GM18909 (cell line): ENCODE measurements around the gene LCE2A.
"Not testable (repeated sequence)": the region's sequence is repeated elsewhere in the genome, so short reads cannot be mapped to it uniquely, and the experiment has no call there.

Source experiments
- ATAC-seq: cut with Tn5 transposase; IDR thresholded peaks from one replicate; pipeline ENCODE4 v1.9.1; 2021; ENCODE audit warnings: mild to moderate bottlenecking; ENCODE audit not compliant: unreplicated experiment, poor library complexity

Gene LCE2A, protein sequence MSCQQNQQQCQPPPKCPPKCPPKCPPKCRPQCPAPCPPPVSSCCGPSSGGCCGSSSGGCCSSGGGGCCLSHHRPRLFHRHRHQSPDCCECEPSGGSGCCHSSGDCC

DNA sequence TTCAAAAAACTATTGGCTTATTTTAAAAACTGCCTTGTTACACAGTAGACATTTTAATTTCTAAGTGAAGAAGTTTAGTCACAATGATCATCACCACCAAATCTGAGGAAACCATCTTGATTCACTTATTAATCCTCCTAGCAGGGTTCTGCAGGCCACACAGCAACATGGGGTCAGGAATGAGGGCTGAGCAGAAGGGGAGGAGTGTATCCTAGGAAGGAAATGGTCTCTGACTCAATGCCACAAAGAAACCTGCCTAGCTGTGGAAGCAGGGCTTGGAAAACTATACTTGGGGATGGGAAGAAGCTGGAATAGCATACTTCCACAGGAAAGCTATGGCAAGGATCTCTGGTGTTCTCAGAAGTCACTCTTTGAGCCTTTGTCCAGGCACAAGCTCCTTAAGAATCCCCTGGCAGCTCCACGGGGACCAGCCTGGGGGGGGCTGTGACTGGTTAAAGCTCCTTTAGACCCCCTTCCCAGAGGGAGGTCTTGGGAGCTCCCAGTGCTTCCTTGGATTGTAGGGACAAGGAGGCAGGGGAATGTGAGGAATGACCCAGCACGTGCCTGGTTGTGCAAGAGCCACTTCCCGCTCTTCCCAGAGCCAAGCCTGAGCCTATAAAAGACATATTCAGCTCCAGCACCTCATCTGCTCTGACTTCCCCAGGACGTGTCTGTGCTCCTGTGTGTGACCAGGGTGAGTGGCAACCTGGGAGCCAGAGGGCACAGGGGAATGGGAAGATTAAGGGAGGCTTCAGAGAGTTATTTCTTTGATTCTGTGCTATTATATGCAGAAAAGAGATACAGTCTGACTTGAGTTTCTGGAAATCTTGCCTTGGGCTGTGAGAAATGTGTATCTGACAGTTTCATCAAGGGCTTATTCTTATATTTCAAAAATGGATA is at the start of gene LCE2A:
TSS of gene LCE2A (plus strand) at position 645 of the 900 bp plus-strand sequence. CDS start 557 bp downstream, outside the sequence.
- ATAC-seq = no peak

DNA sequence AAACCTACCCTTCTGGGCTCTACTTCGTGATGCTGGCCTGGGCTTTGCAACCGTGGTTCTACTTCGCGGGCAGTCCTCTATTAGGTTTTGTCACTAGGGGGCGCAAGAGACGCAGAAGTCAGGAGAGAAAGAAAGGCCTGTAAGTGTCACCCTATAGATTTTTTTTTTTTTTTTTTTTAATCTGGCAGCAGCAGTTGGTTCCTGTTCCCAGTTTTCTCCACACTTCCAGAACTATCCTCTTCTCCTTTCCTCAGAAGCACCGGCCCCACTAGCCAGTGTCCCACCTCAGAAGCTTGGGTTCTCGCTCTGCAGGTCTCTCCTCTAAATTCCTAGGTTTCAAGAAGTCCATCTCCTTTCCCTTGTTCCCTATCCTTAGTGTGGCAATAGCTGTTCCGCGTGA is 44.0 kb upstream of the LCE2A start:
- ATAC-seq = no peak

DNA sequence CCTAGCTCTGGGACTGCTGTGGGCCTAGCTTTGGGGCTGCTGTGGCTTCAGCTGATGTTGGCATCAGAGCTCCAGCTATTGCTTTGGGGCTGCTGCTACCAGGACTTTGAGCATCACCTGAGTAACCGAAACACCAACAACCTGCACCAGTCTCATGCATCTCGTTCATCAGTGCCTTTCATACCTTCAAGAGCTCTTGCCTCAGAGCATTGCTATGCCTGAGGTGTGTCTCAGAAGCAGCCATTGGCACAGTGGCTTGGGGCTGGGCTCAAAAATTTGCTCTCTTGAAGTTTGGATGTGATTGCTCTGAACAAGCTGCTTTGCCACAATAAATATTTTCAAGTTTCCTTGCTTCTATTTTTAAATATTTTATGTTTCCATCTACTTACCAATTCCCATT is 41.7 kb upstream of the LCE2A start:
- no peak for ATAC-seq

DNA sequence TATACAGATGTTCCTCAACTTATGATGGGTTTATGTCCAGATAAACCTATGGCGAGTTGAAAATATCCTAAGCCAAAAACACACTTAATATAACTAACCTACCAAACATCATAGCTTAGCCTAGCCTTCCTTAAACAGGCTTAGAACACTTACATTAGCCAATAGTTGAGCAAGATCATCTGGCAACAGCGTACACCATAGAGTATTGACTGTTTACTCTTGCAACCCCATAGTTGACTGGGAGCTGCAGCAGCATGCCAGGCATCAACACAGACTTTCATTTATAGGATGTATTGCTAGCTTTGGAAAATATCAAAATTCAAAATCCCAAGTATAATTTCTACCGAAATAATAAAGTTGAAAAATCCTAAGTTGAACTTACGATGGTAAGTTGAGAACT is 40.5 kb upstream of the LCE2A start:
- ATAC-seq = no peak

DNA sequence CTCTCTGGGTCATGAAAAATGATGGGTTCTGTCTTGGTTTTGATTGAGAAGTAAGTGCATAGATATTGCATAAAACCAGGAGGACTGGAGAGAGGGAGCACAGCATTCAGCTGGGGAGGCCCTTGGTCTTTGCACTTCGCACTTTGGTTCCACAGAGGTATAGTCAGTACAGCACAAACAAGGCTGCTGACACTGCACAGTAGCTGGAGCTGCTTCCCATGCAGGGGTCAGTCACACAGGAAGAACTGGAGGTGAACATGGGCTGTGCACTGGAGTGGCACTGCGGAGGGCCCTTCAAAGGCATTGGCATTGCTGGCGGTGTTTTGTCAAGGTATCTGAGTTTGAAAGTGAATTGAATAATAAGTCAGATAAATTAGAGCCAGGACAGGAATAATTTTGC is 39.5 kb upstream of the LCE2A start:
- no peak for ATAC-seq

DNA sequence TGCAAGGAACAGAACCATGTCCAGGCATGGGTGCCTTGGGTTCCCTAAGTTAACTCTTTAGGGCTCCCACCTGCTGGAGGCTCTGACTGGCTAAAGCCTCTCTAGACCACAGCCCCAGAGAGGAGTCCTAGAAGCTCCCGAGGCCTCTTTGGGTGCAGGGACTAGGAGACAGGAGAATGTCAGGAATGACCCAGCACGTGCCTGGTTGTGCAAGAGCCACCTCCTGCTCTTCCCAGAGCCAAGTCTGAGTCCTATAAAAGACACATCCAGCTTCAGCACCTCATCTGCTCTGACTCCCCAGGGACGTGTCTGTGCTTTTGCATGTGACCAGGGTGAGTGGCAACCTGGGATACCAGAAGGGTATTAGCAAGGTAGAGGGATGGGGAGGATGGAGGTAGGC is 35.0 kb upstream of the LCE2A start, which contains the start of gene LCE2D:
TSS of gene LCE2D (plus strand) at position 283 of the 400 bp plus-strand sequence. CDS start 726 bp downstream, outside the sequence.
- no peak for ATAC-seq

DNA sequence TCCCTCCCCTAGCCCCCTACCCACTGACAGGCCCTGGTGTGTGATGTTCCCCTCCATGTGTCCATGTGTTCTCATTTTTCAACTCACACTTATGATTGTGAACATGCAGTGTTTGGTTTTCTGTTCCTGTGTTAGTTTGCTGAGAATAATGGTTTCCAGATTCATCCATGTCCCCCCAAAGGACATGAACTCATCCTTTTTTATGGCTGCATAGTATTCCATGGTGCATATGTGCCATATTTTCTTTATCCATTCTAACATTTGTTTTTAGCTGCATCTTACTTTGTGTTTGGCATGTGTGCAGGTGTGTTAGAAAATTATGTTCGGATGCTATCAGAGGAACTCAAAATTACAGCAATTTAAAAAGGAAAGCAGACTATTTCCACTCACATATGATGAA is 32.0 kb upstream of the LCE2A start:
- ATAC-seq = not testable (repeated sequence)

DNA sequence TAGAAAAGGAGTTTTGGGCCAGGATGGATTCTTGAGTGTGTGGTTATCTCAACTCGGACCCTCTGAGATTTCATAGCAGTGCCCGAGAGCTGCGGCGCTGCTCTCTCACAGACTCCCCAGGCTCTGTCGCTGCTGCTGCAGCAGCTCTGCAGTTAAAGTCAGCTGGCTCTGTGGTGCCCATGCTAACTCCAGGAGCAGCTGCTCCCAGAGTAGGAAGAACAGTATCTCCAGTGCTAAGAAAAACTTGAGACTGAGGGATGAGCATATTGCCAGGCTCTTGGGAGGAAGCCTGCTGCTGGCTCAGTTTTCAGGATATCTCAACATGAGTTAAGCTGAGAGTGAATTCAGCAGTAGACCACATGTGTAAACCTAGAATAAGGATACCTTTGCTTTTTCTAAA is 30.5 kb upstream of the LCE2A start:
- no peak for ATAC-seq

DNA sequence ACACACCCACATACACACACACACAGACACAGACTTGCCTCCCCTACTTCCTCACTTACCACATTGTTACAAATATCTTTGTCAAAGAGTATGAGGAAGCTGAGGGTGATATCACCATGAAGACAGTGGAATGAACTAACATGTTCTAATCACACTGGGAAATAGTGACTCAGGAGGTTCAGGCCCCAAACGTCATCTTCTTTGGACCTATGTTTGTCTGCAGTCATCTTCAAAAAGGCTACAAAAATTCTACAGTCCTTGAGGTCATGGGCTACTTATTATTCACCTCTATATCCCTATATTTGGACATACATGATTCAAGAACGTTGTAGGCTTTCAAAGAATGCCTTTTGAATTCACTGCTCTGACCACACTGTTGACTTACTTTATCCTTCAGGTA is 25.1 kb upstream of the LCE2A start:
- no peak for ATAC-seq

DNA sequence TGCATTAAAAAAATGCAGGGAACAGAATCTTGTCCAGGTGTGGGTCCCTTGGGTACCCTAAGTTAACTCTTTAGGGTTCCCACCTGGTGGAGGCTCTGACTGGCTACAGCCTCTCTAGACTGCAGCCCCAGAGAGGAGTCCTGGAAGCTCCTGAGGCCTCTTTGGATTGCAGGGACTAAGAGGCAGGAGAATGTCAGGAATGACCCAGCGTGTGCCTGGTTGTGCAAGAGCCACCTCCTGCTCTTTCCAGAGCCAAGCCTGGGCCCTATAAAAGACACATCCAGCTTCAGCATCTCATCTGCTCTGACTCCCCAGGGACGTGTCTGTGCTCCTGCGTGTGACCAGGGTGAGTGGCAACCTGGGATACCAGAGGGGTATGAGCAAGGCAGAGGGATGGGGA is 23.2 kb upstream of the LCE2A start, which contains the start of gene LCE2C:
TSS of gene LCE2C (plus strand) at position 297 of the 400 bp plus-strand sequence. CDS start 737 bp downstream, outside the sequence.
- not testable (repeated sequence) for ATAC-seq

DNA sequence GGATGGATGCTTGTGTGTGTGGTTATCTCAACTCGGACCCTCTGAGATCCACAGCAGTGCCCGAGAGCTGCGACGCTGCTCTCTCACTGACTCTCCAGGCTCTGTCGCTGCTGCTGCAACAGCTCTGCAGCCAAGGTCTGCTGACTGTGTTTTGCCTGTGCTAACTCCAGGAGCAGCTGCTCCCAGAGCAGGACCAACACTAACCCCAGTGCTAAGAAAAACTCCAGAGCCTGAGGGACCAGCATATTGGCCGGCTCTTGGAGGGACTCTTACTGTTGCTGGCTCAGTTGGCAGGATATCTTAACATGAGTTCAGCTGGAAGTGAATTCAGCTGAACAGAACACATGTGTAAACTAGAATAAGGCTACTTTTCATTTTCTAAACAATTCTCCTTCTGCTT is 18.7 kb upstream of the LCE2A start:
- ATAC-seq = no peak

DNA sequence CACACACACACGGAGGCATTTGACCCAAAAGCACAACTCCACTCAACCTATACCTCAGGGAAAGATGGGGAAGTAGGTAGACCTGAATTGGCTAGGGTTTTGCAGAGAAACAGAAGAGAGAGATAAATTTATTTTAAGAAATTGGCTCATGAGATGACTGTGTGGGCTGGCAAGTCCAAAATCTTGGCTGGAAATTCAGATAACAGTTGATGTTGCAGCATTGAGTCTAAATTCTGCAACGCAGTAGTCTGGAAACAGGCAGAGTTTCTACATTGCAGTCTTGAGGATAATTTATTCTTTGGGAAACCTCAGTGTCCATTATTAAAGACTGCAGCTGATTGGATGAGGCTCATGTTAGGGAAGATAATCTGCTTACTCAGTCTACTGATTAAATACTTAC is 16.5 kb upstream of the LCE2A start:
- ATAC-seq = no peak

DNA sequence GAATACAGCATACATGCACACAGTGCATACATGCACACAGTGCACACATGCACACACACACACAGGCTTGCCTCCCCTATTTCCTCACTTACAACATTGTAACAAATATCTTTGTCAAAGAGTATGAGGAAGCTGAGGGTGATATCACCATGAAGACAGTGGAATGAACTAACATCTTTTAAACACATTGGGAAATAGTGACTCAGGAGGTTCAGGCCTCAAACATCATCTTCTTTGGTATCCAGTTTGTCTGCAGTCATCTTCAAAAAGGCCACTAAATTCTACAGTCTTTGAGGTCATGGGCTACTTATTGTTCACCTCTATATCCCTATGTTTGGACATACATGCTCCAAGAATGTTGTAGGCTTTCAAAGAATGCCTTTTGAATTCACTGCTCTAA is 14.3 kb upstream of the LCE2A start:
- ATAC-seq = no peak

DNA sequence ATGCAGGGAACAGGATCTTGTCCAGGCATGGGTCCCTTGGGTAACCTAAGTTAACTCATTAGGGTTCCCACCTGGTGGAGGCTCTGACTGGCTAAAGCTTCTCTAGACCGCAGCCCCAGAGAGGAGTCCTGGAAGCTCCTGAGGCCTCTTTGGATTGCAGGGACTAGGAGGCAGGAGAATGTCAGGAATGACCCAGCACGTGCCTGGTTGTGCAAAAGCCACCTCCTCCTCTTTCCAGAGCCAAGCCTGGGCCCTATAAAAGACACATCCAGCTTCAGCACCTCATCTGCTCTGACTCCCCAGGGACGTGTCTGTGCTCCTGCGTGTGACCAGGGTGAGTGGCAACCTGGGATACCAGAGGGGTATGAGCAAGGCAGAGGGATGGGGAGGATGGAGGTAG is 12.3 kb upstream of the LCE2A start, which contains the start of gene LCE2B:
TSS of gene LCE2B (plus strand) at position 301 of the 400 bp plus-strand sequence. CDS start 721 bp downstream, outside the sequence.
- ATAC-seq = not testable (repeated sequence)

DNA sequence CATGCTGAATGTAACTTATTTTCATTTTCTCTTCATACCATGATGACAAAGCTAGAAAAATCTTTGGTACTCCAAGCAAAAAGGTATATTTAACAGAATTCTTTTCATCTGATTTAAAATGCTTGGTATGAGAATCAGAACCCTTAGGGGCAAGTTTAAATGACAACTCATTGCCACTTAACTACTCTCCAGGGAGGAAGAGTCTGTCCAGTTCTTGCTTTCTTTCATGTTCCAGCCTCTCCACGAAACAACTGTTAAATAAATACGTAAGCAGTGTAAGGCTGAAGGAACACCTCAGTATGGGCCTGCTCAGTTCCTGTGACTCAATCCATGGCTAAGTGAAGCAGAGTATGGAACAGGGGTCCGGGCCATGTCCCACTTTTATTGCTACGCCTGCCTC is 1.6 kb downstream of the LCE2A start:
- no peak for ATAC-seq

DNA sequence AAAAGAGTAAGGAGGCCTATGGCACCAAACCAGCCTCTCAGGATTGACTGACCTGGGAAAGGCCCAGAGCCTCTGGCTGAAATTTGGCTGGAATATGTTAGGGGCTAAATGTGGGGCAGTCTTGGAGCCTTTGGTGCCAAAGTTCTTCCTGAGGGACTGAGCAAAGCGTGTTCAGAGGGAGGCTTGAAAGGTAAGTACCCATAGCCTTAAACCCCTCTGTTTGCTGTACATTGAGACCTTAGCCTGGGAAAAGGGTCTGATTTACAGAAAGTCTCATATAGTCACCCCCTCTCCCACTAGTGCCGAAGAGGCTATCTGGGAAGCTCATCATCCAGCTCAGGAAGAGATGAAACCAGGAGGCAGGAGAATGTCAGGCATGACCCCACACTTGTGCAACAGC is 9.7 kb downstream of the LCE2A start, which contains the start of gene LCE4A:
TSS of gene LCE4A (plus strand) at position 301 of the 400 bp plus-strand sequence. CDS start 916 bp downstream, outside the sequence.
- no peak for ATAC-seq

DNA sequence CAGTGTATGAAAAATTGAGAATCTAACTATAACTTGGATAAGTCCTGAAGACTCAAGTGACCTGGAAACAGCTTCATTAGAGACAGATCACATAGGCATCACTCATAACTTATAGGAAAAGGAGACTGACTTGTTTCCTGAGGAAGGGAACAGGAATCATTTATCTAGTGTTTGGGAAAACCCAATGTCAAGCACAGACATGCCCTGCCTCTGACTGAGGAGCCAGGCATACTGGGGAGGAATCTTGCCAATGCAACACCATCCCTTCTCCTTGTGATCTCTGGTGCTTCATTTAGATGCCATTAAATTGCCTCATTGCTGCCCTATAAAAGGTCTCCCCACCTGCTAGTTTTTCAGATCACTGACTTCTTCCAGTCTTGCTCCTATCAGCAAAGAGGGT is 20.1 kb downstream of the LCE2A start:
- no peak for ATAC-seq

DNA sequence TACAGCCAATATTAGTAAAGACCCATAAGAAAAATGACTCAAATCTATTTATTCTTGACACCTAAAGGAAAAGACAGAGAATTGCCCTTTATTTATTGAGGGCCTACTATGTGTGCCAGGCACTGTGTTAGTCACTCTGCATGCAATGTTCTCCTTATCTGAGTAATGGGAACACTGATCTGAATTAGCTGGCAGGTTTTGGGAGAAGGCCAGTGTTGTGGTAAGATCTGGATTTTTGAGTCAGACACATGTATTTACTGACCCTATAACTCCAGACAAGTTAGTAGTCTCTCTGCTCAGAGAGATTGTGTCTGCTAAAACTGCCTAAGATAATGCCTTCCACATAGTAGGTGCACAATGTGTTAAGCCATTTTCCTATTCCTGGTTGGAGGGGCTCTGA is 27.1 kb downstream of the LCE2A start:
- ATAC-seq = no peak

DNA sequence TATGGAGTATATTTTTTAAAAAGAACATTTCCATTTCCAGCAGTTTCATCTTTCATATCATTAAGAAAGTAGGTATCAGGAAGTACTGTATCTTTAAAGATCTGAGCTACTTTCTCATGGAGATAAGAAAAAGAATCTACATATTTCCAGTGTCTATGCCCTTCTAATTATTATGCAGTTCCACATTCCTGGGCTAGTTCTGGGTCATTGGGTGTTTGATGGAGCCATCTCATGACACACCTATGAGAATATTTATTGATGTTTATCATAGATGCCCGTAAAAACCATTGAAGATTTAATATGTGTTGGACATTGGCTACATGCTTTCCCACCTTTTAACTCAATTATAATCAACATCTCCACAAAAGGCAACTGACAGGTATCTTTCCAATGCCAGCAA is 30.8 kb downstream of the LCE2A start:
- no peak for ATAC-seq

DNA sequence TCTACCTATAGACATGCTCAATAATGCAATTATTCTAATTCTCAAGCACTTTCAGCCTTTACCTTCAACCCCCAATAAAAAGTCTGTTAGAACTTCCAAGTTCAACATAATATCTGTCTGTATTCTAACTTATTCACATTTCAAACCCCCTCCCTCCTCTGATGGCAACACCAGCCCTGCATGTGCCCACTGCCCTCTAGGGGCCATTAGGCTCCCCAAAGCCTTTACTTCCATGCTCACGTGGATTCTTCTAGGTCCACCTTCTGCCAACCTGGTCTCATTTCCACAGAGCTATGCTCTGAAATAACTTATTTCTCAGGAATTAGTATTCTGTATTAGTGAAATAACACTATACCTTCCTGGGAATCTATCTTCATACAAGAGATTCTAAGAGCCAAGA is 37.5 kb downstream of the LCE2A start:
- no peak for ATAC-seq

DNA sequence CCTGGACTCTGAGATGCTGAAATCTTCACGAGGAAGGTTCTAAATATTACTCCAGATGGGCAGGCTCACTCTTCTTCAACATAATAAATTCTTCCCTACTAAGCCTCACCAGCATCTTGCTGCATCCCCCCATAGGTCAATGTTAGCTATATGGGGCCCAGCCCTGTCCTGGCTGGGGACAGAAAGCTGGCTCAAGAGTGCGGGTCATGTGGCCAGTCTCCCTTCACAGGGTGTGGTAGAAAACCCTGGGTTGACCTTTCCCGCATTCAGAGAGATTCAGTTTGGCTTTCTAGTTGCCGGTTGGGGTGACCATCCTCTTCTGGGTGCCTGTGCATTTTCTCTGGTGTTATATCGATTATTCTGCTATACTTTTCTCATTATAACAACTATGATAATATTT is 39.9 kb downstream of the LCE2A start:
- no peak for ATAC-seq
